ENCODE data around the gene CALCOCO1. TPM values are rescaled to one million over a fixed set of nuclear protein-coding genes. Genes with fewer than 3 reads are reported as not detected.
A peak's percentile ranks its signal among the peaks of the same experiment; 100 is the strongest.

Gene CALCOCO1
- total RNA-seq, 2 donors from 2014 or later, result 182 to 232 TPM

DNA sequence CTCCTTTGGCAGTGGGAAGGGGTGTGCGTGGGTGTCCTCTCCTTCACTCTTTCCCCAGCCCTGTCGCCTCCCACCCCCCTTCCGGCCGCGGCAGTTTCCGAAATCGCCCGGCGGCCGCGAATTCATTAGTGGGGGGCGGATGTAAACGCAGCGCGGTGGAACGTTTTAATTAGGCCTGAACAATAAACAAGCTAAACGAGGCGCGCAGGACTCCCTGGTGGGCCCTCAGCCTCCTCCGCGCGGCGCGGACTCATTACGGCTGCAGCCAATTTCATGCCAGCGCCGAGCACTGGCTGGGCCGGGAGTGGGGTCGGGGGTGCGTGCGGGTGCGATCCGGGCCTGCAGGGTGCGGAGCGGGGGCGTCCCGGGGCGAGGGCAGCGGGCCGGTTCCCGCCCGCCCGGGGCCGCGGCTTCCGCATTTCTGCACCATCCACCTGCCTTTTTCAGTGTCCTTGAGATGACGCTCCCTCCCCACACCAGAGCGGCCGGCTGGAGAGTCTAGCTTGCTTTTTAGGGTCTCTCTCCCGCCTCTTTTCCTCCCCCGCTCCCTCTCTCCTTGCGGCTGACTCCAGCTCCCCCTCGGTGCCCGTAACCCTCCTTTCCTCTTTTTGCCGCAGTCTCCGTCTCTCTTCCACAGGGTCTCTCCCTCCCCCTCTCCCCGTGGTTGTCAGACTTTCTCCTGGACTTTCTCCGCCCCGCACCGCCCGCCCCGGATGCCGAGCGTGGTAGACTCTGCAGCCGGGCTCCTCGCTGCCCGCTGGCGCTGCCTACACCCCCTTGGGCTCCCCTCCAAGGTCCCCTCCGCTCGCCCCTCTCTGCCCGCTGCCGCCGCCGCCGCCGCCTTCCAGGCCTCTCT lies 24.3 kb upstream of the CALCOCO1 start, which contains the start of gene CISTR:
Gene CISTR (minus strand): TSS at position 644 of the 856 bp plus-strand sequence.
- Histone ChIP-seq H3K27ac (peak within 1 kb of the TSS; percentile 71 to 81), H3K27me3 (no peaks in the 10 kb centered on the region), H3K36me3 (no peaks in the 10 kb centered on the region), H3K4me3 (peak within 1 kb of the TSS; percentile 46 to 64), H3K9me3 (no peaks in the 10 kb centered on the region), H3K4me1 (peaks cover 0 to 43% of the 10 kb centered on the region in 2 donors)
- DNase-seq (ENCODE audit: low spot score), result no peak
- TF ChIP-seq, protein P1, sequence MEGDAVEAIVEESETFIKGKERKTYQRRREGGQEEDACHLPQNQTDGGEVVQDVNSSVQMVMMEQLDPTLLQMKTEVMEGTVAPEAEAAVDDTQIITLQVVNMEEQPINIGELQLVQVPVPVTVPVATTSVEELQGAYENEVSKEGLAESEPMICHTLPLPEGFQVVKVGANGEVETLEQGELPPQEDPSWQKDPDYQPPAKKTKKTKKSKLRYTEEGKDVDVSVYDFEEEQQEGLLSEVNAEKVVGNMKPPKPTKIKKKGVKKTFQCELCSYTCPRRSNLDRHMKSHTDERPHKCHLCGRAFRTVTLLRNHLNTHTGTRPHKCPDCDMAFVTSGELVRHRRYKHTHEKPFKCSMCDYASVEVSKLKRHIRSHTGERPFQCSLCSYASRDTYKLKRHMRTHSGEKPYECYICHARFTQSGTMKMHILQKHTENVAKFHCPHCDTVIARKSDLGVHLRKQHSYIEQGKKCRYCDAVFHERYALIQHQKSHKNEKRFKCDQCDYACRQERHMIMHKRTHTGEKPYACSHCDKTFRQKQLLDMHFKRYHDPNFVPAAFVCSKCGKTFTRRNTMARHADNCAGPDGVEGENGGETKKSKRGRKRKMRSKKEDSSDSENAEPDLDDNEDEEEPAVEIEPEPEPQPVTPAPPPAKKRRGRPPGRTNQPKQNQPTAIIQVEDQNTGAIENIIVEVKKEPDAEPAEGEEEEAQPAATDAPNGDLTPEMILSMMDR (IDR thresholded peaks at IDR 0.05), result no peak

DNA sequence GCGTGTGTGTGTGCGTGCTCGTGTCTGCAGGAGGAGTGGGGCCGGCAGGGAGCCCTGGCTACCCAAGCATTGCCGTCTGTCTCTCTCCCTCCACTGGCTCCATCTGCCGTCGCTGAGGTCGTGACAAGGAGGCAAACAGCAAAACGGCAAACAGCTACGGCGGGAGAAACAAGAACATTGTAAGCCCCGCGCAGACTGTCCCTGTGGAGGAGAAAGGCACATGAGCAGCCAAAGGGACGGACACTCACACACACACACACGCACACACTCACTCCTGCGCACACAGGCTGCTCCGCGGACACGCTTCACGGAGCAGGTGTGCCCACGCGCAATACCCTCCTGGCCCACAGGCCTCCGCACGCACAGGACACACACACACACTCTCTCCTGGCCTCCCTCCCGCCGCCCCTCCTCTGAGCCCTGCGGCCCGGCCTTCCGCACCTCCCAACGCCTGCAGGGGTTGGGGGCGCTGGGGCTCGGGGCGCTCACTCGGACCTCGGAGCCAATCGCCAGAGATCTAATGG lies 23.6 kb upstream of the CALCOCO1 start:
- no peaks in the 10 kb centered on the region for H3K9me3 ChIP-seq
- DNase-seq (ENCODE audit: low spot score), result no peak
- no peaks in the 10 kb centered on the region for H3K27me3 ChIP-seq
- peak overlapping the region; percentile 71 to 81 for H3K27ac ChIP-seq
- peaks cover 0 to 47% of the 10 kb centered on the region in 2 donors for H3K4me1 ChIP-seq
- TF ChIP-seq, protein P1 (IDR thresholded peaks at IDR 0.05), result no peak
- H3K36me3 ChIP-seq, result no peaks in the 10 kb centered on the region
- H3K4me3 ChIP-seq, result peak overlapping the region; percentile 46 to 64

DNA sequence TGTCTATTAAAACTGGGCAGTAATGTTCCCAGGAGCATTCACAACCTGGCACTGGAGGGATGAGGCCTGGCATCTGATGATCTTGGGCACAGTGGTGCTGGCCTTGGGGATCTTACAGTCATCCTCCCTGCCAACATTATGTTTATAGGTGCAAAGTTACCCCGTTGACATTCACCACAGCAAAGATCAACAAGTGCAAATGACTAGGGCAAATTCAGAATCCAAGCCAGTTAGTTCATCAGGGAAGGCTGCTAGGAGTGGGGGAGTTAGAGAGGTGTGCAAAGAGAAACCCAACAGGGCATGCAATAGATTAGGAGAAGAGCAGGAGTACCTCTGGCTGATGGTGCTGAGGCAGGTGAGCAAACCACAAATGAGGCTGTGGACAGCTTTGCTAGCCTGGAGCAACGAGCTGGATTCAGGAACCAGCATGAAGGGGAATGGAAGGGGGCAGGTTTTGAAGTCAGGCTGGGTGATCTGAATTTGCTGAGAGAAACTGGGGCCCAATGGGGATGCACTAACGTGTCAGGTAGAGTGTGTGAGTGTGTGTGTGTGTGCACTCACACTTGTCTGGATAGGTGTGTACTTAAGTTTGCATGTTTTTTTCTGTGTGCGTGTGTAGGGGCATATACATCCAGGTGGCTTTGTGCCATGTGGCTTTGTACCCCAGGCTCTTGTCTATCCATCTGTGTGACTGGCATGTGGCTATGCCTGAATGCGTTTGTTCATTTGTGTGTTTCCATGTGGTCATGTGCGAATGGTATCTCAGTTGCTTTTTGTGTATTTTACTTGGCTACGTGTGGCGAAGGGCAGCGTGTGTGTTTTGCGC lies 22.9 kb upstream of the CALCOCO1 start:
- H3K27ac ChIP-seq, result no peak overlapping the region
- H3K27me3 ChIP-seq, result no peaks in the 10 kb centered on the region
- H3K4me3 ChIP-seq, result peak overlapping the region in 1 of 2 donors; percentile 64
- DNase-seq (ENCODE audit: low spot score), result no peak
- TF ChIP-seq, protein P1 (IDR thresholded peaks at IDR 0.05), result no peak
- H3K36me3 ChIP-seq, result no peaks in the 10 kb centered on the region
- H3K9me3 ChIP-seq, result no peaks in the 10 kb centered on the region
- H3K4me1 ChIP-seq, result peaks cover 0 to 46% of the 10 kb centered on the region in 2 donors

DNA sequence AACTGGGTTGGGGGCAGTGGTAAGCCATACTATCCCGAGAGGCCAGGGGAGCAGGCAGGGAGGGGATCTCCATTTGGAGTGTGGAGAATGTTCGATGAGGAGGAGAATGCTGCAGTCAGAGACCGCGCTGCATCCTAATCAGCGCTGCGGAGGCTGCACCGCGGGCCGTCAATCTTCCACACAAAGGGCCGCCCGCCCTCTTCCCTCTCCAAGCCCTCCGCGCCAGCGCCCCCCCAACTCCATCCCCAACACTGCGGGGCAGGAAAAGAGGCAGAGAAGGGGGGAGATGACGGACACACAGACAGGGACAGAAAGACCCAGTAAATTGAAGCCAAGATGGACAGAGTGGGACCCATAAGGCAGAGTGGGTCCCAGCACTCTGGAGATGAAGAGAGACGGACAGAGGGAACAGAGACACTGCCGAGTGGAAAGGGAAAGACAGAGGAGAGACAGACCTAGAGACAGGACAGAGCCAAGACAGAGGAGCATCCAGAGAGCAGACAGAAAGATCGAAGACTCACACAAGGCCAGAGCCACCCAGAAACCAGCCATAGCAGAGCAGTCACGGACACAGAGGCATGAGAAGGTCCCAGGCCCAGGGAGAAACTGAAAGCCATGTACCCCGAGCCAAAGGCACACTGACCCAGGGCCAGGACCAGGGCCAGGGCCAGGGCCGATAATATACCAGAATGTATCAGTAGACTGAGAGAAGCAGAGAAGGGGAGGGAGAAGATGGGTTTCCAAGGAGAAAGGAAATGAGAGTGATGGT lies 21.0 kb upstream of the CALCOCO1 start:
- no peak overlapping the region for H3K4me3 ChIP-seq
- H3K9me3 ChIP-seq, result no peaks in the 10 kb centered on the region
- peaks cover 0 to 34% of the 10 kb centered on the region in 2 donors for H3K4me1 ChIP-seq
- H3K27ac ChIP-seq, result no peak overlapping the region
- TF ChIP-seq, protein P1 (IDR thresholded peaks at IDR 0.05), result no peak
- H3K36me3 ChIP-seq, result no peaks in the 10 kb centered on the region
- no peak for DNase-seq (ENCODE audit: low spot score)
- H3K27me3 ChIP-seq, result no peaks in the 10 kb centered on the region

DNA sequence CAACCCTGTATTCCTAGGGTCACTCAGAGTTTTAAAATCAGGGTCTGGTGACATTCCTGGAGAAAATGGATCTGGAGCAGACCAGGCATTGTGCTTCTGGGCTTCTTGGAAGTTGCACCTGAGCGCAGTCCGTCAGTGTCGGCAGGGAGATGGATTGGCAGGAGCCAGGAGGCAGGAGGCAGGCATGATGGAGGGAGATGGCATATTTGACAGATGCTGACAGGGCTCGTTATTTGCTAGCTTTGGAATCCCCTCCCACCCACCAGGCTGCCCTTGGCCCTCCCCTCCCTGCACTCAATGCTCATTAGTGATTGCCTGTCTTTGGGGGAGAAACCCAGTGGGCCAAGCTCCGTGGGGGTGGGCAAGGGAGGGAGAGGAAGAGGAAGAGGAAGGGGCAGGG lies 19.8 kb upstream of the CALCOCO1 start:
- no peaks in the 10 kb centered on the region for H3K27me3 ChIP-seq
- no peak overlapping the region for H3K27ac ChIP-seq
- no peaks in the 10 kb centered on the region for H3K36me3 ChIP-seq
- no peak overlapping the region for H3K4me3 ChIP-seq
- H3K9me3 ChIP-seq, result no peaks in the 10 kb centered on the region
- TF ChIP-seq, protein P1 (IDR thresholded peaks at IDR 0.05), result no peak
- peaks cover 0 to 33% of the 10 kb centered on the region in 2 donors for H3K4me1 ChIP-seq
- DNase-seq (ENCODE audit: low spot score), result no peak

All from right atrium auricular region (tissue), 2 donors.